Endothelial cell of umbilical vein (primary cell): ENCODE measurements around the gene DYRK1B. TPM values are rescaled to one million over a fixed set of nuclear protein-coding genes. Genes with fewer than 3 reads are reported as not detected.

Experiments used
- BruUV-seq: library from RNA; stranded (reverse); fragments of 400-500 nt; replicated peaks from 2 replicates; lab custom pipeline; 2021; lab: Mats Ljungman, UMichigan
- CTCF ChIA-PET: fragments of 300-600, 350-600 bp; sonication (Branson Sonifier 250); formaldehyde crosslinking; loops from one replicate; lab custom pipeline; 2021; ENCODE audit warnings: antibody characterized with exemption, inconsistent platforms; lab: Charles Lee
- POLR2A ChIA-PET: fragments of 300-600, 350-600 bp; sonication (Branson Sonifier 250); formaldehyde crosslinking; loops from one replicate; lab custom pipeline; 2021; ENCODE audit warnings: antibody characterized with exemption, inconsistent platforms; lab: Charles Lee
- DNase-seq: peaks from one replicate; pipeline ENCODE4 v3.0.0-alpha.2; 2011; ENCODE audit warnings: low read depth, low spot score
- FAIRE-seq: peaks from 2 replicates; lab custom pipeline; 2011; peaks lifted over from hg19 to GRCh38; lab: Jason Lieb, UNC
- H2AFZ ChIP-seq: 2 replicates; pipeline ENCODE4 v1.6.0; 2012; ENCODE audit warnings: low read depth, low read length, control low read depth, inconsistent platforms
- H3K27ac ChIP-seq: 2 replicates; pipeline ENCODE4 v1.5.1; 2011; ENCODE audit warnings: low read depth, mild to moderate bottlenecking, control low read depth, low read length, moderate library complexity; ENCODE audit not compliant: insufficient read depth
- H3K27me3 ChIP-seq, 2 experiments: 2 replicates each; pipeline versions ENCODE4 v1.6.0 to v1.6.1; 2011; ENCODE audit warnings: low read length in 2 of 2, mixed read lengths in 1 of 2; ENCODE audit not compliant: control insufficient read depth in 2 of 2, insufficient read depth in 2 of 2
- H3K36me3 ChIP-seq, 2 experiments: 2 replicates in 1 of 2; 3 replicates in 1 of 2; pipeline ENCODE4 v1.5.1; 2011; ENCODE audit warnings: low read length in 2 of 2, mild to moderate bottlenecking in 1 of 2, moderate library complexity in 1 of 2; ENCODE audit not compliant: control insufficient read depth in 2 of 2, insufficient read depth in 2 of 2; ENCODE audit errors: extremely low read depth in 1 of 2
- H3K4me1 ChIP-seq: 3 replicates; pipeline ENCODE4 v1.5.1; 2011; ENCODE audit warnings: mild to moderate bottlenecking, low read length; ENCODE audit not compliant: control insufficient read depth, insufficient read depth; ENCODE audit errors: extremely low read depth
- H3K4me2 ChIP-seq: 2 replicates; pipeline ENCODE4 v1.6.1; 2011; ENCODE audit warnings: low read length, control low read depth, mixed read lengths; ENCODE audit not compliant: insufficient read depth
- H3K4me3 ChIP-seq, 3 experiments: fragments of 200-600 bp in 1 of 3; sonication (generic), shearing (Covaris generic) in 1 of 3; replicated peaks in 1 of 3; 2 replicates each; pipeline ENCODE4 v1.5.1; 2011 to 2016; ENCODE audit warnings: control low read depth in 3 of 3, low read length in 3 of 3, mild to moderate bottlenecking in 2 of 3, inconsistent platforms in 1 of 3, low read depth in 1 of 3, moderate library complexity in 1 of 3; ENCODE audit not compliant: insufficient read depth in 1 of 3
- H3K79me2 ChIP-seq: 2 replicates; pipeline ENCODE4 v1.6.0; 2012; ENCODE audit warnings: low read length, inconsistent platforms; ENCODE audit not compliant: control insufficient read depth, insufficient read depth
- H3K9ac ChIP-seq: replicated peaks from 2 replicates; pipeline ENCODE3; 2011; ENCODE audit warnings: low read length, control low read depth; ENCODE audit not compliant: insufficient read depth; ENCODE audit errors: extremely low read depth
- H3K9me1 ChIP-seq: replicated peaks from 3 replicates; pipeline ENCODE4 v1.6.0; 2011; ENCODE audit warnings: mild to moderate bottlenecking, low read length; ENCODE audit not compliant: control insufficient read depth, insufficient read depth; ENCODE audit errors: extremely low read depth
- H3K9me3 ChIP-seq: replicated peaks from 2 replicates; pipeline ENCODE4 v1.5.1; 2012; ENCODE audit warnings: low read length, inconsistent platforms; ENCODE audit not compliant: control insufficient read depth, insufficient read depth
- H4K20me1 ChIP-seq: replicated peaks from 2 replicates; pipeline ENCODE3; 2011; ENCODE audit warnings: mild to moderate bottlenecking, low read length; ENCODE audit not compliant: control insufficient read depth, insufficient read depth; ENCODE audit errors: extremely low read depth
- EZH2 ChIP-seq: IDR thresholded peaks from 2 replicates; pipeline ENCODE4 v1.6.1; 2012; ENCODE audit warnings: borderline replicate concordance, low read depth, mild to moderate bottlenecking, moderate library complexity, low read length, inconsistent platforms; ENCODE audit not compliant: severe bottlenecking
- FOS ChIP-seq: IDR thresholded peaks from 2 replicates; pipeline ENCODE4 v1.6.1; 2011; ENCODE audit warnings: mild to moderate bottlenecking, low read length, moderate library complexity, borderline replicate concordance; ENCODE audit not compliant: insufficient read depth
- GATA2 ChIP-seq: IDR thresholded peaks from 2 replicates; pipeline ENCODE4 v1.7.0; 2011; ENCODE audit warnings: low read depth, mild to moderate bottlenecking, moderate library complexity, mixed read lengths, low read length; ENCODE audit not compliant: insufficient read length, insufficient read depth
- JUN ChIP-seq: IDR thresholded peaks from 2 replicates; pipeline ENCODE4 v1.6.1; 2011; ENCODE audit warnings: borderline replicate concordance, low read depth; ENCODE audit not compliant: insufficient read length, insufficient read depth
- MYC ChIP-seq: IDR thresholded peaks from one replicate; pipeline ENCODE4 v1.6.1; 2011; ENCODE audit warnings: mild to moderate bottlenecking, low read depth, low read length
- POLR2A ChIP-seq: IDR thresholded peaks from 2 replicates; pipeline ENCODE4 v1.6.1; 2012; ENCODE audit warnings: low read depth, mild to moderate bottlenecking, control low read depth, low read length
- POLR2AphosphoS5 ChIP-seq: IDR thresholded peaks from 2 replicates; pipeline ENCODE4 v1.6.1; 2012; ENCODE audit warnings: low read depth, mild to moderate bottlenecking, control low read depth, low read length, moderate library complexity; ENCODE audit not compliant: insufficient read depth
- dilution Hi-C: fragments of 300-500 bp; cut with MboI; formaldehyde crosslinking; loops from one replicate; pipeline ENCODE4 v1.15.0; 2019; ENCODE audit warnings: low sequenced_read_pairs; ENCODE audit not compliant: extremely low pct_ligation_motif_present
- intact Hi-C: fragments of 100-400 bp; cut with micrococcal nuclease; formaldehyde crosslinking; loops from one replicate; pipeline ENCODE4 v1.10.0; 2022
- polyA plus RNA-seq, 4 experiments: library from polyadenylated mRNA; depleted of rRNA in 3 of 4; stranded (reverse) in 3 of 4; unstranded in 1 of 4; fragments of >200 nt; gene quantifications; 2 replicates each; pipeline versions ENCODE4 v1.2.1 to v1.2.3, GENCODE V29; 2011 to 2012; ENCODE audit warnings: missing spikeins in 1 of 4
- total RNA-seq: library from RNA; stranded (reverse); gene quantifications from 2 replicates; pipeline ENCODE4 v1.2.3, GENCODE V29; 2021
- TF ChIP-seq, protein P1 (sequence below): IDR thresholded peaks from 2 replicates; pipeline ENCODE4 v1.6.1; 2011; ENCODE audit not compliant: insufficient read depth, insufficient read length
- TF ChIP-seq, protein P2 (sequence below), 2 donors: IDR thresholded peaks; 1 replicate in 1 of 2; 2 replicates in 1 of 2; pipeline ENCODE4 v1.5.1; 2011; ENCODE audit warnings: low read length in 2 of 2, mild to moderate bottlenecking in 2 of 2, moderate library complexity in 2 of 2, control low read depth in 1 of 2, inconsistent platforms in 1 of 2, low read depth in 1 of 2; ENCODE audit not compliant: insufficient read depth in 1 of 2; ENCODE audit errors: extremely low read depth in 1 of 2

The DYRK1B gene
- total and polyA plus RNA-seq, 2 donors (not counting 3 experiments of a cell fraction or from before 2014, with no cell fraction given), result 17.7 to 30.8 TPM

DNA sequence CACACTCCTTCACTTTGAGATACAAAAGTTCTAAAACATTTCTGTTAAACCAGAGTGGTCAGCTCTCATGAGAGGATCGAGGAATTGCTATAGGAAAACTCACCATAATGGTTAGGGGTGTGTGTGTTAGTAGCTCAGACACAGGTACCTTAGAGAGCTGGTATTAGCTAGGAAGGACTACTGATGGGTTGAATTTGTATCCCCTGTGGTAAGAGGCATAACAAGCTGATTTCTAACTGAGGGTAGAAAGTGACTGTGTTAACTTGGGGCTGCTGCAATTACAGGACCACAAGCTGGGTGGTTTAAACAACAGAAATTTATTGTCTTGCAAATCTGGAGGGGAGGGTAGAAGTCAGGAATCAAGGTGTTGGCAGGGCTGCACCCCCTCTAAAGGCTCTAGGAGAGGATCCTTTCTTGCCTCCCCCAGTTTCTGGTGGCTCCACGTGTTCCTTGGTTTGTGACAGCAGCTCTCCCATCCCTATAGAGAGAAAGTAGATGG, 37.9 kb downstream of the DYRK1B start:
- FAIRE-seq (no peak), DNase-seq (no peak)
- no peak overlapping the region for H3K9ac ChIP-seq
- TF ChIP-seq, protein P1, sequence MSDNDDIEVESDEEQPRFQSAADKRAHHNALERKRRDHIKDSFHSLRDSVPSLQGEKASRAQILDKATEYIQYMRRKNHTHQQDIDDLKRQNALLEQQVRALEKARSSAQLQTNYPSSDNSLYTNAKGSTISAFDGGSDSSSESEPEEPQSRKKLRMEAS, result no peak
- TF ChIP-seq JUN, result no peak
- TF ChIP-seq EZH2, result no peak
- TF ChIP-seq GATA2, result no peak
- TF ChIP-seq MYC, result no peak
- no peak for TF ChIP-seq FOS
- no peak overlapping the region for H3K27ac ChIP-seq
- H3K4me2 ChIP-seq, result no peak overlapping the region
- dilution Hi-C loops (no loop called here), intact Hi-C loops (no loop called here)
- H3K4me1 ChIP-seq, result no peaks in the 10 kb centered on the region
- H3K9me3 ChIP-seq, result no peaks in the 10 kb centered on the region
- H3K79me2 ChIP-seq, result no peaks in the 10 kb centered on the region
- BruUV-seq, result no TSS peak
- CTCF ChIA-PET, result interaction anchor here (0.7 to 2.0 kb wide), 4 partner anchors 9 to 174 kb away, joined by 3 to 7 read pairs (median 4); partner anchors contain the start of gene PSMC4
- POLR2A ChIA-PET, result interaction anchor here (0.9 kb wide), 1 partner anchor 174 kb away, joined by 3 read pairs; no protein-coding TSS in a partner anchor
- no peak overlapping the region for H3K4me3 ChIP-seq
- no peaks in the 10 kb centered on the region for H3K9me1 ChIP-seq
- peaks cover 3 to 13% of the 10 kb centered on the region in 2 experiments for H3K27me3 ChIP-seq
- H2AFZ ChIP-seq, result no peak overlapping the region
- H4K20me1 ChIP-seq, result no peaks in the 10 kb centered on the region
- H3K36me3 ChIP-seq, result no peaks in the 10 kb centered on the region

DNA sequence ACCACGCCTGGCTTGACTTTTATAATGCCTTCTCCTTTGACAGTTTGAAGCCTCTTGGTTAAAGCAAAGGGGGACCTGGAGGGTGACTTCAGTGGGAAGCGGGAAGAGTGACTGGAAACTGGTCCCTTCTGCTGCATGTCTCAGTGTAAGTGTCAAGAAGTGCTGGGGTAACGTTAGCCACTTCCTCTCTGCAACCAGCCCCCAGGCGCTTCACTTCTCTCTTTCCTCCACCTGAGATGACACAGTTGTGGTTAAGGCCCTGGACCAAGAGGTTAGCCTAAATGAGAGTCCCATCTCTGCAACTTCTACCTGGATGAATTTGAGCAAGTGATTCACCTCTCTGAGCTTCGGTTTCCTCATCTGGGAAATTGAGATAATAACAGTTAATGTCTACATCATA, 39.0 kb downstream of the DYRK1B start:
- POLR2A ChIA-PET, result no interaction called here
- intact Hi-C loops, result no loop called here
- CTCF ChIA-PET, result no interaction called here

More for the DNA sequence above, 39.0 kb downstream of the DYRK1B start:
- H3K4me2 ChIP-seq, result no peak overlapping the region
- H3K9ac ChIP-seq, result no peak overlapping the region
- BruUV-seq, result no TSS peak
- no peaks in the 10 kb centered on the region for H3K9me3 ChIP-seq
- no peaks in the 10 kb centered on the region for H3K79me2 ChIP-seq
- H3K9me1 ChIP-seq, result no peaks in the 10 kb centered on the region
- no peak overlapping the region for H2AFZ ChIP-seq
- peaks cover 3 to 13% of the 10 kb centered on the region in 2 experiments for H3K27me3 ChIP-seq
- TF ChIP-seq POLR2A, result no peak
- TF ChIP-seq JUN, result no peak
- TF ChIP-seq EZH2, result no peak
- TF ChIP-seq, protein P1, result no peak
- TF ChIP-seq, protein P2, sequence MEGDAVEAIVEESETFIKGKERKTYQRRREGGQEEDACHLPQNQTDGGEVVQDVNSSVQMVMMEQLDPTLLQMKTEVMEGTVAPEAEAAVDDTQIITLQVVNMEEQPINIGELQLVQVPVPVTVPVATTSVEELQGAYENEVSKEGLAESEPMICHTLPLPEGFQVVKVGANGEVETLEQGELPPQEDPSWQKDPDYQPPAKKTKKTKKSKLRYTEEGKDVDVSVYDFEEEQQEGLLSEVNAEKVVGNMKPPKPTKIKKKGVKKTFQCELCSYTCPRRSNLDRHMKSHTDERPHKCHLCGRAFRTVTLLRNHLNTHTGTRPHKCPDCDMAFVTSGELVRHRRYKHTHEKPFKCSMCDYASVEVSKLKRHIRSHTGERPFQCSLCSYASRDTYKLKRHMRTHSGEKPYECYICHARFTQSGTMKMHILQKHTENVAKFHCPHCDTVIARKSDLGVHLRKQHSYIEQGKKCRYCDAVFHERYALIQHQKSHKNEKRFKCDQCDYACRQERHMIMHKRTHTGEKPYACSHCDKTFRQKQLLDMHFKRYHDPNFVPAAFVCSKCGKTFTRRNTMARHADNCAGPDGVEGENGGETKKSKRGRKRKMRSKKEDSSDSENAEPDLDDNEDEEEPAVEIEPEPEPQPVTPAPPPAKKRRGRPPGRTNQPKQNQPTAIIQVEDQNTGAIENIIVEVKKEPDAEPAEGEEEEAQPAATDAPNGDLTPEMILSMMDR (IDR thresholded peaks at IDR 0.05; ENCODE audit: extremely low read depth in 1 of 2, insufficient read depth in 1 of 2, low read depth in 1 of 2, low read length in 2 of 2), result no peak
- TF ChIP-seq POLR2AphosphoS5, result no peak
- no peak for TF ChIP-seq GATA2
- TF ChIP-seq FOS, result no peak
- no peak for TF ChIP-seq MYC
- H3K27ac ChIP-seq, result no peak overlapping the region
- H4K20me1 ChIP-seq, result no peaks in the 10 kb centered on the region
- no peak overlapping the region for H3K4me3 ChIP-seq
- FAIRE-seq (no peak), DNase-seq (no peak)
- dilution Hi-C loops, result no loop called here
- H3K36me3 ChIP-seq, result no peaks in the 10 kb centered on the region
- no peaks in the 10 kb centered on the region for H3K4me1 ChIP-seq
